Nephron (organoid): ENCODE measurements around the gene LRP8.
A peak's percentile ranks its signal among the peaks of the same experiment; 100 is the strongest.
"Not testable (repeated sequence)": the region's sequence is repeated elsewhere in the genome, so short reads cannot be mapped to it uniquely, and the experiment has no call there.

Source experiments
- H3K27ac Mint-ChIP-seq, 3 experiments: 2 replicates each; pipeline ENCODE4 v1.8.0; 2020; ENCODE audit warnings: mixed read lengths in 3 of 3, mild to moderate bottlenecking in 2 of 3, moderate library complexity in 1 of 3
- H3K27me3 Mint-ChIP-seq: 2 replicates; pipeline ENCODE4 v1.8.0; 2021; ENCODE audit warnings: low read depth, mild to moderate bottlenecking, moderate library complexity, mixed read lengths
- H3K36me3 Mint-ChIP-seq: 2 replicates; pipeline ENCODE4 v1.8.0; 2020; ENCODE audit warnings: low read depth, mixed read lengths
- H3K4me1 Mint-ChIP-seq: 2 replicates; pipeline ENCODE4 v1.8.0; 2020; ENCODE audit warnings: mixed read lengths
- H3K4me3 Mint-ChIP-seq, 3 experiments: 2 replicates each; pipeline ENCODE4 v1.8.0; 2020; ENCODE audit warnings: mild to moderate bottlenecking in 3 of 3, mixed read lengths in 3 of 3, moderate library complexity in 2 of 3
- H3K9me3 Mint-ChIP-seq: 2 replicates; pipeline ENCODE4 v1.8.0; 2020; ENCODE audit warnings: mixed read lengths
- CTCF ChIP-seq, 3 experiments: fragments of 200-600 bp; sonication (generic); IDR thresholded peaks; one replicate each; pipeline ENCODE4 v1.5.0; 2021; ENCODE audit warnings: antibody characterized with exemption in 3 of 3; ENCODE audit not compliant: unreplicated experiment in 3 of 3

LRP8 gene

GRCh38 chr1:53218201-53218600 lies 109.7 kb downstream of the LRP8 start:
- Mint-ChIP-seq H3K36me3 (peaks cover 31% of the 10 kb centered on the region), H3K4me1 (peaks cover 19% of the 10 kb centered on the region), H3K4me3 (peak overlapping the region; percentile 91 to 98 (median 92)), H3K9me3 (no peaks in the 10 kb centered on the region), H3K27ac (peak overlapping the region; percentile 85 to 99 (median 99)), H3K27me3 (no peaks in the 10 kb centered on the region)
- no peak for TF ChIP-seq CTCF (IDR thresholded peaks at IDR 0.05; ENCODE audit: unreplicated experiment in 3 of 3)

GRCh38 chr1:53214376-53214940 lies 113.4 kb downstream of the LRP8 start:
- H3K27me3 Mint-ChIP-seq, result no peaks in the 10 kb centered on the region
- H3K36me3 Mint-ChIP-seq, result peaks cover 60% of the 10 kb centered on the region
- TF ChIP-seq CTCF (IDR thresholded peaks at IDR 0.05; ENCODE audit: unreplicated experiment in 3 of 3), result no peak
- peaks cover 12% of the 10 kb centered on the region for H3K4me1 Mint-ChIP-seq
- no peak overlapping the region for H3K4me3 Mint-ChIP-seq
- peak overlapping the region in 2 of 3 experiments; percentile 57 to 92 for H3K27ac Mint-ChIP-seq
- H3K9me3 Mint-ChIP-seq, result no peaks in the 10 kb centered on the region

GRCh38 chr1:53210954-53211353 lies 116.9 kb downstream of the LRP8 start:
- H3K36me3 Mint-ChIP-seq, result peaks cover 75% of the 10 kb centered on the region
- H3K4me1 Mint-ChIP-seq, result no peaks in the 10 kb centered on the region
- no peak overlapping the region for H3K4me3 Mint-ChIP-seq
- TF ChIP-seq CTCF (IDR thresholded peaks at IDR 0.05; ENCODE audit: unreplicated experiment in 3 of 3), result no peak
- H3K27me3 Mint-ChIP-seq, result no peaks in the 10 kb centered on the region
- peaks cover 11% of the 10 kb centered on the region for H3K9me3 Mint-ChIP-seq
- no peak overlapping the region for H3K27ac Mint-ChIP-seq

GRCh38 chr1:53210352-53210751 lies 117.5 kb downstream of the LRP8 start:
- peaks cover 80% of the 10 kb centered on the region for H3K36me3 Mint-ChIP-seq
- no peak for TF ChIP-seq CTCF (IDR thresholded peaks at IDR 0.05; ENCODE audit: unreplicated experiment in 3 of 3)
- H3K4me3 Mint-ChIP-seq, result no peak overlapping the region
- no peaks in the 10 kb centered on the region for H3K27me3 Mint-ChIP-seq
- no peaks in the 10 kb centered on the region for H3K4me1 Mint-ChIP-seq
- no peak overlapping the region for H3K27ac Mint-ChIP-seq
- peaks cover 12% of the 10 kb centered on the region for H3K9me3 Mint-ChIP-seq

GRCh38 chr1:53207726-53208125 lies 120.1 kb downstream of the LRP8 start:
- no peaks in the 10 kb centered on the region for H3K4me1 Mint-ChIP-seq
- H3K27ac Mint-ChIP-seq, result no peak overlapping the region
- H3K36me3 Mint-ChIP-seq, result peaks cover 90% of the 10 kb centered on the region
- TF ChIP-seq CTCF (IDR thresholded peaks at IDR 0.05; ENCODE audit: unreplicated experiment in 3 of 3), result no peak
- no peak overlapping the region for H3K4me3 Mint-ChIP-seq
- no peaks in the 10 kb centered on the region for H3K27me3 Mint-ChIP-seq
- H3K9me3 Mint-ChIP-seq, result peaks cover 26% of the 10 kb centered on the region

- Mint-ChIP-seq H3K4me3 (no peak overlapping the region), H3K36me3 (peaks cover 93% of the 10 kb centered on the region), H3K4me1 (no peaks in the 10 kb centered on the region), H3K27me3 (no peaks in the 10 kb centered on the region), H3K27ac (no peak overlapping the region), H3K9me3 (peaks cover 26% of the 10 kb centered on the region)
- TF ChIP-seq CTCF (IDR thresholded peaks at IDR 0.05; ENCODE audit: unreplicated experiment in 3 of 3), result no peak
Measured at GRCh38 chr1:53206735-53207379, 121.0 kb downstream of the LRP8 start.

GRCh38 chr1:53206083-53206685 lies 121.7 kb downstream of the LRP8 start:
- not testable (repeated sequence) for H3K27ac Mint-ChIP-seq, H3K27me3 Mint-ChIP-seq, H3K4me3 Mint-ChIP-seq, H3K4me1 Mint-ChIP-seq
- Mint-ChIP-seq H3K36me3 (peaks cover 95% of the 10 kb centered on the region), H3K9me3 (peaks cover 26% of the 10 kb centered on the region)

- Mint-ChIP-seq H3K36me3 (peaks cover 96% of the 10 kb centered on the region), H3K9me3 (peaks cover 26% of the 10 kb centered on the region)
- H3K27ac Mint-ChIP-seq, H3K4me3 Mint-ChIP-seq, H3K4me1 Mint-ChIP-seq, H3K27me3 Mint-ChIP-seq: not testable (repeated sequence)
Measured at GRCh38 chr1:53205496-53205895, 122.4 kb downstream of the LRP8 start.
